Measurements from ENCODE around the gene SMCP. TPM values are rescaled to one million over a fixed set of nuclear protein-coding genes. Genes with fewer than 3 reads are reported as not detected.

SMCP gene
- total and polyA plus RNA-seq, 2 donors from 2014 or later: not detected

DNA sequence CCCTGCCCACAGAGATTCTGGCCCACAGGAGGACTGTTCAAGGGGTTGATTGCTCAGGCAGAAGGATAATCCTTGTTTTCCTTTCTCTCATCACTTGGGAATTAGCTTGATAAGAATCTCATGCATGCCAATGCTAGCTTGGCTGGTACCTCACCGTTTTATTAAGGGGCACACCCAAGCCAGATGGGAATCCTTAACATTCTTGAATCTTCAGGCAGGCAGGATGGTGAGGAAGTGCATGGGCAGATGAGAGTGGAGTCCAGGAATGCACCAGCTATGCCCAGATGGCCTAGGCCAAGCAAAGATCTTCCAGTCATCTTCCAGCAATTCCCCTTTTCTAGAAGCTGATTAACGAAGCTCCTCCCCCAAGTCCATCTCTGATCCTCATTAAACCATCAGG lies 22.5 kb upstream of the SMCP start:
- intact Hi-C loops (cut with DNase I): no loop called here
- H3K27ac ChIP-seq (ENCODE audit: low read depth in 2 of 2, low read length in 2 of 2): no peak overlapping the region
- no peak overlapping the region for H3K4me3 ChIP-seq (ENCODE audit: low read length in 3 of 3)
- no peaks in the 10 kb centered on the region for H3K36me3 ChIP-seq (ENCODE audit: control insufficient read depth in 2 of 3, insufficient read depth in 3 of 3, low read length in 3 of 3)
- H3K9ac ChIP-seq (ENCODE audit: low read length in 3 of 3): no peak overlapping the region
- TF ChIP-seq, protein P1, sequence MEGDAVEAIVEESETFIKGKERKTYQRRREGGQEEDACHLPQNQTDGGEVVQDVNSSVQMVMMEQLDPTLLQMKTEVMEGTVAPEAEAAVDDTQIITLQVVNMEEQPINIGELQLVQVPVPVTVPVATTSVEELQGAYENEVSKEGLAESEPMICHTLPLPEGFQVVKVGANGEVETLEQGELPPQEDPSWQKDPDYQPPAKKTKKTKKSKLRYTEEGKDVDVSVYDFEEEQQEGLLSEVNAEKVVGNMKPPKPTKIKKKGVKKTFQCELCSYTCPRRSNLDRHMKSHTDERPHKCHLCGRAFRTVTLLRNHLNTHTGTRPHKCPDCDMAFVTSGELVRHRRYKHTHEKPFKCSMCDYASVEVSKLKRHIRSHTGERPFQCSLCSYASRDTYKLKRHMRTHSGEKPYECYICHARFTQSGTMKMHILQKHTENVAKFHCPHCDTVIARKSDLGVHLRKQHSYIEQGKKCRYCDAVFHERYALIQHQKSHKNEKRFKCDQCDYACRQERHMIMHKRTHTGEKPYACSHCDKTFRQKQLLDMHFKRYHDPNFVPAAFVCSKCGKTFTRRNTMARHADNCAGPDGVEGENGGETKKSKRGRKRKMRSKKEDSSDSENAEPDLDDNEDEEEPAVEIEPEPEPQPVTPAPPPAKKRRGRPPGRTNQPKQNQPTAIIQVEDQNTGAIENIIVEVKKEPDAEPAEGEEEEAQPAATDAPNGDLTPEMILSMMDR (IDR thresholded peaks at IDR 0.05; ENCODE audit: borderline replicate concordance, extremely low read depth, insufficient read depth): no peak
- FAIRE-seq (no peak), DNase-seq (no peak)
- H3K9me3 ChIP-seq (ENCODE audit: control insufficient read depth in 2 of 3, insufficient read depth in 1 of 3, low read length in 3 of 3): no peaks in the 10 kb centered on the region
- H3K27me3 ChIP-seq (ENCODE audit: control insufficient read depth, insufficient read depth, low read length): no peaks in the 10 kb centered on the region
- no peaks in the 10 kb centered on the region for H3K4me1 ChIP-seq (ENCODE audit: control insufficient read depth in 2 of 3, insufficient read depth in 2 of 3, low read depth in 1 of 3, low read length in 3 of 3)

DNA sequence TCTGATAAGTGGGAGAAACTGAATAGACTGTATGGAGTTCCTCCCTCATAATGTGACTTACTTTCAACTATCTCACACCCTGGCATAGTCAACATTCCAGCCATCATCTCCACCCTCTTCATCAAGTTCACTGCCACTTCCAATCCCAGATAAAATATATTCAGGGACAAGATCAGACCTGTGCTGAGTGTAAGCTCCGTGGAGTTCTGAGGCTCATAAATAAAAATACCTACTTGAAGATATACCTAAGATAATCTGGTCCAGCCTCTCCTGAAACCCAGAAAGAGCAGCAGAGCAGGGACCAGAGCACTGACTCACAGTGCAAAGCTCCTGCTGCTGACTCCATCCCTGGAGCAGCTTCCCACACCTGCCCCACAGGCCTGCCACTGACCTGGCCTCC lies 20.1 kb upstream of the SMCP start:
- FAIRE-seq (no peak), DNase-seq (no peak)
- Histone ChIP-seq H3K4me1 (ENCODE audit: control insufficient read depth in 2 of 3, insufficient read depth in 2 of 3, low read depth in 1 of 3, low read length in 3 of 3) (no peaks in the 10 kb centered on the region), H3K36me3 (ENCODE audit: control insufficient read depth in 2 of 3, insufficient read depth in 3 of 3, low read length in 3 of 3) (no peaks in the 10 kb centered on the region), H3K27ac (ENCODE audit: low read depth in 2 of 2, low read length in 2 of 2) (no peak overlapping the region), H3K9ac (ENCODE audit: low read length in 3 of 3) (no peak overlapping the region), H3K27me3 (ENCODE audit: control insufficient read depth, insufficient read depth, low read length) (no peaks in the 10 kb centered on the region), H3K4me3 (ENCODE audit: low read length in 3 of 3) (no peak overlapping the region), H3K9me3 (ENCODE audit: control insufficient read depth in 2 of 3, insufficient read depth in 1 of 3, low read length in 3 of 3) (no peaks in the 10 kb centered on the region)
- TF ChIP-seq, protein P1 (IDR thresholded peaks at IDR 0.05; ENCODE audit: borderline replicate concordance, extremely low read depth, insufficient read depth): no peak
- intact Hi-C loops (cut with DNase I): no loop called here

DNA sequence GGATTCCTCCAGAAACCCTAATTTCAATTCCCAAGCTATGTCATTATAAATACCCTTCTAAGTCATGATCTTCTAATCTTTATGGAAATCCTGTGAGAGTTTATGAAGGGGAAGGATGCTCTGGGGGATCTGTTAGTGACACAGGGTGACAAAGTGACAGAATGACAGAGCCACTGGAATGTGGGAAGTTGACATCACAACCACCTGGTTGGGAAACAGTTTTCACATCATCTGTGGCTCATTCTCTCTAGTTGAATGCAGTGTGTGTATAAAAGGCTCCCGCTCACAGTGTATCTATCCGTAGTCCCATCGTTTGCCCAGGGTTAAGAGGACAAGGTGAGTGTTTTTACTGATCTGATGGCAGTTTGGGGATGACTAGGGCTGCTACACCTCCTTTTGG lies 18.4 kb upstream of the SMCP start, which contains the start of gene LCE7A:
TSS of gene LCE7A (plus strand) at position 301 of the 400 bp plus-strand sequence. CDS start 702 bp downstream, outside the sequence.
- Histone ChIP-seq H3K4me3 (ENCODE audit: low read length in 3 of 3) (no peak within 1 kb of the TSS), H3K27ac (ENCODE audit: low read depth in 2 of 2, low read length in 2 of 2) (no peak within 1 kb of the TSS), H3K36me3 (ENCODE audit: control insufficient read depth in 2 of 3, insufficient read depth in 3 of 3, low read length in 3 of 3) (no peaks in the 10 kb centered on the region), H3K9me3 (ENCODE audit: control insufficient read depth in 2 of 3, insufficient read depth in 1 of 3, low read length in 3 of 3) (no peaks in the 10 kb centered on the region), H3K27me3 (ENCODE audit: control insufficient read depth, insufficient read depth, low read length) (no peaks in the 10 kb centered on the region), H3K9ac (ENCODE audit: low read length in 3 of 3) (no peak within 1 kb of the TSS), H3K4me1 (ENCODE audit: control insufficient read depth in 2 of 3, insufficient read depth in 2 of 3, low read depth in 1 of 3, low read length in 3 of 3) (no peaks in the 10 kb centered on the region)
- FAIRE-seq: no peak
- no peak for DNase-seq
- TF ChIP-seq, protein P1 (IDR thresholded peaks at IDR 0.05; ENCODE audit: borderline replicate concordance, extremely low read depth, insufficient read depth): no peak
- intact Hi-C loops (cut with DNase I): no loop called here

DNA sequence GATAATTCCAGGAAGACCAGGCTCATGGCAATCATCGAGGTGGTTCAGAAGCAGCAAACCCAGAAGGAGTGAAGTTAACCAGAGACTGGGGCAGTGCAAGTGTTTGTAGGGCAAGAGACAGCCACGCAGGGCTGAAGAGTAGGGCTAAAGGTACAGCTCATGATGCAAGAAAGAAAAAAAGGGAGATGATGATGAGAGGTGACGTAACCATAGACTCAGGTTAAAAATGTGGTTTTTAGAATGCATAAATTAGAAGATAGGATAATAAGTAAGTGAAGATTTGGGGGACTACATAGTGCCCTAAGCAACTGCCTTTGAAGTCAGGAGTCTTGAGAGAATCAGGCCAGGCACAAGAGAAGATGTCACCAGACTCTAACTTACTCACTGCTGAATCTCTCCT lies 18.0 kb upstream of the SMCP start:
- DNase-seq (no peak), FAIRE-seq (no peak)
- Histone ChIP-seq H3K36me3 (ENCODE audit: control insufficient read depth in 2 of 3, insufficient read depth in 3 of 3, low read length in 3 of 3) (no peaks in the 10 kb centered on the region), H3K4me3 (ENCODE audit: low read length in 3 of 3) (no peak overlapping the region), H3K27ac (ENCODE audit: low read depth in 2 of 2, low read length in 2 of 2) (no peak overlapping the region), H3K9ac (ENCODE audit: low read length in 3 of 3) (no peak overlapping the region), H3K27me3 (ENCODE audit: control insufficient read depth, insufficient read depth, low read length) (no peaks in the 10 kb centered on the region), H3K9me3 (ENCODE audit: control insufficient read depth in 2 of 3, insufficient read depth in 1 of 3, low read length in 3 of 3) (no peaks in the 10 kb centered on the region), H3K4me1 (ENCODE audit: control insufficient read depth in 2 of 3, insufficient read depth in 2 of 3, low read depth in 1 of 3, low read length in 3 of 3) (no peaks in the 10 kb centered on the region)
- intact Hi-C loops (cut with DNase I): no loop called here
- TF ChIP-seq, protein P1 (IDR thresholded peaks at IDR 0.05; ENCODE audit: borderline replicate concordance, extremely low read depth, insufficient read depth): no peak
